HG02840 (cell line): ENCODE results near the gene SCRN1.
"Not testable (repeated sequence)": the region's sequence is repeated elsewhere in the genome, so short reads cannot be mapped to it uniquely, and the experiment has no call there.

Experiments
- ATAC-seq: cut with Tn5 transposase; IDR thresholded peaks from one replicate; pipeline ENCODE4 v1.9.1; 2021; ENCODE audit warnings: mild to moderate bottlenecking, moderate library complexity, moderate number of reproducible peaks; ENCODE audit not compliant: unreplicated experiment, low FRiP score

Gene SCRN1

DNA sequence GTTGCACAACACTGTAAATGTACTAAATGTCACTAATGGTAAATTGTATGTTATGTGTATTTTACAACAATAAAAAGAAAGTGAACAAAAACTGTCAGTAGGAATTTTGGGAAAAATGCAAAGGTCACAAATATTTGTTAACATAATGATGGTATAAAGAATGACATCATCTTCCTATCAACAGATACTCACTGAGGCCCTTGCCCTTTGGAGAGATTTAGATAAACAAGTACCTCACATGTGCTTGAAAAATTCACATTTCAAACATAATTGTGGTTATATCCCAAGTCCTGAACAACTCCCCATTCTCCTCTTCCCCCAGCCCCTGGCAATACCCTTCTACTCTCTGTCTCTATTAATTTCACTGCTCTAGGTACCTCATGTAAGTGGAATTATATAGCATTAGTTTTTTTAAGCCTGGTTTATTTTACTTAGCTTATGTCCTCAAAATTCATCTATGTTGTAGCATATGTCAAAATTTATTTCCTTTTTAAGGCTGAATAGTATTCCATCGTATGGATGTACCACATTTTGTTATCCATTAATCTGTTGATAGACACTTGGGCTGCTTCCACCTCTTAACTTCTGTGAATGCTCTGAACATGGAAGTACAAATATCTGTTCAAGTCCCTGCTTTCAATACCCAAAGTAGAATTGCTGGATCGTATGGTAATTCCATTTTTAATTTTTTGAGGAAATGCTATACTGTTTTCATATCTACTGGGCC is 92.8 kb downstream of the SCRN1 start:
- ATAC-seq, result no peak

DNA sequence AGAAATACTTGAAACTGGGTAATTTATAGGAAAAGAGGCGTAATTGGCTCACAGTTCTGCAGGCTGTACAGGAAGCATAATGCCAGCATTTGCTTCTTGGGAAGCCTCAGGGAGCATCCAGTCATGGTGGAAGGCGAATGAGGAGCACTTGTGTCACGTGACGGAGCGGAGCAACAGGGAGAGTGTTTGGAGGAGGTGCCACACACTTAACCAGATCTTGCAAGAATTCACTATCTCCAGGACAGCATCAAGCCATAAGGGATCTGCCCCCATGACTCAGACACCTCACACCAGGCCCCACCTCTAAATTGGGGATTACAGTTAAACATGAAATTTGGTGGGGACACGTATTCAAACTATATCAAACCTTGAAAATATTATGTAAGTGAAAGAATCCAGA is 94.0 kb downstream of the SCRN1 start:
- ATAC-seq, result no peak

DNA sequence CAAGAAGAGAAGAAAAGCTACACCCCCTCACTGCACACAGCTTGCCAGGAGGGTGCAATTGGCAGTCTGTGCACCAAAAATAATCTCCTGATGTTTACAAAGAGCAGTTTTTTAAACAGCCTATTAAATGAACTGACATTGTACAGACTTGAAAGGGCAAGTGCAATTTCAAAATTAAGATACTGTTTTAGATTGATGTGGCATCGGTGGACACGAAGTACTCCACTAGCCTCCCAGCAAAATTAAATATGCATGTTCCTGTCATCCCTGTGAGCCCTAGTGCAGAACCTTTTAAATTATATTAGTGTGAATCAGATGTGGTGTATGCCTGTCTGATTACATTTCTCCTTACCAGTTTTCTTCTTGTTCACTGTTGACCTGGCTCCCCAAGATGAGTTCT is 95.3 kb downstream of the SCRN1 start:
- no peak for ATAC-seq

DNA sequence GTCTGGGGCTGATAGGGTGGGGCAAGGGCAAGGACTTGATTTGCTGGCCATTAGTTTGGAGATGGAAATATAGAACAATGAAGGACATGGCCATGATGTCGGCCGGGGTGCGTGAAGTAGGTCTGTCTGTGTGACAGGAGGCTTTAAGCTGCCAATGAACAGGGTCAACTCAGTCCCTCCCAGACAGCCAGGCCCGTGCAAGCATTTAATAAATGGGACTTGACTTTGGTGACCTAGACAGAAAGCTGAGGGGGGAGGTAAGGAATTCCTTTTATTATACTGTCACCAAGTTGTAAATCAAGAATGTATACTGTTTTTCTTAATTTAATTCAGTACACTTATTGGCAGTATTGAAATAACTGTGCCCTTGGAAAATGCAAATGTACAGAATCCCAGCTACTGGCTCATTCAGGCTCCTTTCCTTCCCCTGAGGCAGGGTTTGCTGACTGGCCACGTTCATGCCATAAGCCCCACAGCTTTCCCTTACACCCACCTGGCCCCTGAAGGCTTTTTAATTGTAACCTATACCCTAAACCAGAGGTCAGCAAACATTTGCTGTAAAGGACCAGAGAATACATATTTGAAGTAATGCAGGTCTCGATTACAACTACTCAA is 96.1 kb downstream of the SCRN1 start:
- no peak for ATAC-seq

DNA sequence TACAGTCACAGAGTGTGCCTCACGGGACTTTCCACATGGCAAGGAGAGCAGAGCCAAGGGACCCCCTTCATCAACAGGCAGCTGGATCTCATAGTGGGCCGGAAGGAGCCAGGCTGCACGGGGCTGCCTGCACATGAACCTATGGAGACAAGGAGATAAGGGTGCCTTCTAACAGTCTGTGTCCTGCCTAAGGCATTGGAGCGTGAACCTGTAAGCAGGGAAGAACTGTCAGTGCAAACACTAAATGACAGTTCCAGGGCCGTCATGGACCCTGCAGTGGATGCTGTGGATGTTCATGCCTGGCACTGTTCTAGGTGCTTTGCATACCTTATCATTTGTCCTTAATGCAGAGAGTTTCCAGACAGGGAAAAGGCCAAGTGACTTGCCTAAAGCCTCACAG is 97.4 kb downstream of the SCRN1 start:
- ATAC-seq, result no peak

DNA sequence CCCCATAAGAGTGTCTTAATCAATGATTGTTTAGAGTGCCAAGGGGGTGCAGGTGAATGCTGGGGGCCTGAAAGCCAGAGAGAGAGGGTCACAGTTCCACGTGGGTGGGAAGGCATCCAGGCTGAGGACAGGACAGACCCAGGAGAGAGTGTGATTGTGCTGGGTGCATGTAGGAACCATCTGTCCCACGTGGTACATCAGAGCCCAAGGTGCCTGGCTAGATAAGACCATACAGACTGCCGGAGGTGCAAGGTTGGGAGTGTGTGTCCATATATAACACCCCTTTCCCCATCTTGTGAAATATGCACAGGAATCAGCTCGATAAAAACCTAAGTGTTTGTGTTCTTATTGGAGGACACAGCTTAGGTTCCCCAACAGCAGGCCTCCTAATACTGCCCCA is 97.8 kb downstream of the SCRN1 start:
- no peak for ATAC-seq

DNA sequence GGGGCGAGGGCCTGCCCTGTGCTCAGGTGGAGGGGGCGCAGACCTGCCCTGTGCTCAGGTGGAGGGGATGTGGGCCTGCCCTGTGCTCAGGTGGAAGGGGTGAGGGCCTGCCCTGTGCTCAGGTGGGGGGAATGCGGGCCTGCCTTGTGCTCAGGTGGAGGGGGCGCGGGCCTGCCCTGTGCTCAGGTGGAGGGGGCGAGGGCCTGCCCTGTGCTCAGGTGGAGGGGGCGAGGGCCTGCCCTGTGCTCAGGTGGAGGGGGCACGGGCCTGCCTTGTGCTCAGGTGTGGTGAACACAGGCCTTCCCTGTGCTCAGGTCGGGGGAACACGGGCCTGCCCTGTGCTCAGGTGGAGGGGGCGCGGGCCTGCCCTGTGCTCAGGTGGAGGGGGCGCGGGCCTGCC is 98.8 kb downstream of the SCRN1 start:
- not testable (repeated sequence) for ATAC-seq

DNA sequence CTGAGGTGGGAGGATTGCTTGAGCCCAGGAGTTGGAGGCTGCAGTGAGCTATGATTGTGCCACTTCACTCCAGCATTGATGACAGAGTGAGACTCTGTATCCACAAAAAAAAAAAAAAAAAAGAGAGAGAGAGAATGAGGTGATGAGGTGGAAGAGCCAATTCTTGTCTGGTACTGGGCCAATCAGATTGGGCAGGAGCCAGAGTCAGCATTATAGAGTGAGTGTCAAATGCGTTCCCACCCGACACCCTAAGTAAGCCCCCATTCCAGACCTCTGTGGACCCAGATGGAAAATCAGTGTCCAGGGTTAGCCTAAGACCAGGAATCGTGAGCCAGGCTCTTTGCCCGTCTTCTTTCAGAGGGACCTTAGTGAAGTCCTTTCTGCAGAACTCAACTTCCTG is 99.3 kb downstream of the SCRN1 start:
- no peak for ATAC-seq

DNA sequence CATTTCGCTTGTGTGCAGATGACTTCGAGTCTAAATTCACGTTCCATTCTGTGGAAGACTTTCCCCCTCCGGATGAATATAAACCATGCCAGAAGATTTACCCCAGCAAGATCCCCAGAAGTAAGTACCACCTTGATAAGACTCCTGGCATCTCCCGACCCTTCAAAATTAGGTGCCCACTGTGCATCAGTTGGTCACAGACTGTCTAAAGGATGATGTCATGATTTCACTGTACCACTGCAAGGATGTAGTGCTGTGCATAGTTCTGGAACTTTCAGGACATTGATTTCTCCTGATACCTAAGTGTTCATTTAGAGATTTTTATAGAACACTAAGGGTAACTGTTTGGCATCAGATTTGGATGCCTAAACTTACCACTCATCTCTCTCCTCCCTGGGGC is 100.3 kb downstream of the SCRN1 start:
- no peak for ATAC-seq

DNA sequence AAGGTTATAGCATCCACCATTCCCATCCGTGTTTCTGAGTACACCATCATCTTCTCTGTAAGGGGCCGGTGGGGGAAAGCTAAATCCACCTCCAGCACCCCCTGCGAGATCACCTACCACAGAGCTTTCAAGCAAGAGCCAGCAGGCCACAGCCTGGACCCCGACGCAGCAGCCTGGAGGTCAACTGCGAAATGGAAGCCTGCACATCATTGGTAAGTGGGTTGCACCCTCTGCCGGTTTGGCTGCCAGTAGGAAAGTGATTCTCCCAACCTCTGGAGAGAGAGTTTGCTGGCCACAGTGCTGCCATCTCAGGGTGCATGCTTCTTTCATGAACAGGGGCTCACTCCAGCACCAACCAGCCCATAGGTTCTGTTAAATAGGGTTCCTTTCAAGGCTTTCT is 101.6 kb downstream of the SCRN1 start:
- no peak for ATAC-seq

DNA sequence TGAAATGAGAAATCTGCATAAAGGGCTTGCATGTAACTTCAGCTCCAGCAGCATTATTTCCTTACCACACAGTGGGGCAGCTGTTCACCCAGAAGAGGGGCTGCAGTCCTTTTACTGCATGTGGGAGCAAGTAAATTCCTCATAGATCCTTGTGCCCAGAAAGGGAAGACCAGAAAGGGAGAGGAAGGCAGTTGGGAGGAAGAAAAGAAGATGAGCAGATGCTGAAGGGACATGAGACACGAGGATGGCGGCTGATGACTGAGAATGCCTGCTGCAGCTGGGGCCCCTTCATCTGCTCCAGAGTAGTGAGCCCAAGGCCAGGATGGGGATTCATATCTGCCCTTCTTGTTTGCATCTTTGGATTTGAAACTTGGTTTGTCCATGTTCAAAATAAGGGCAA is 102.8 kb downstream of the SCRN1 start:
- no peak for ATAC-seq

DNA sequence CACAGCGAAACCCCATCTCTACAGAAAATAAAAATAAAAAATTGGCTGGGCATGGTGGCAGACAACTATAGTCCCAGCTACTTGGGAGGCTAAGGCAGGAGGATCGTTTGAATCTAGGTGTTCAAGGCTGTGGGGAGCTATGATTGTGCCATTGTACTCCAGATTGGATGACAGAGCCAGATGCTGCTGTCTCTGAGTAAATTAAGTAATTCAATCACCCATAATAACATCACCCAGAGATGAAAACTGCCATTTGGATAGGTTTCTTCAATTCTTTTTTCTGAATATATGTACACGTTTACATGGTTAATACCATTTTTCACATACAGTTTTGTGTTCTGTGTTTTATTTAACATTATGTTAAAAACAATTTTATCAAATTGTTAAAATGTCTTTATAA is 104.0 kb downstream of the SCRN1 start:
- no peak for ATAC-seq

DNA sequence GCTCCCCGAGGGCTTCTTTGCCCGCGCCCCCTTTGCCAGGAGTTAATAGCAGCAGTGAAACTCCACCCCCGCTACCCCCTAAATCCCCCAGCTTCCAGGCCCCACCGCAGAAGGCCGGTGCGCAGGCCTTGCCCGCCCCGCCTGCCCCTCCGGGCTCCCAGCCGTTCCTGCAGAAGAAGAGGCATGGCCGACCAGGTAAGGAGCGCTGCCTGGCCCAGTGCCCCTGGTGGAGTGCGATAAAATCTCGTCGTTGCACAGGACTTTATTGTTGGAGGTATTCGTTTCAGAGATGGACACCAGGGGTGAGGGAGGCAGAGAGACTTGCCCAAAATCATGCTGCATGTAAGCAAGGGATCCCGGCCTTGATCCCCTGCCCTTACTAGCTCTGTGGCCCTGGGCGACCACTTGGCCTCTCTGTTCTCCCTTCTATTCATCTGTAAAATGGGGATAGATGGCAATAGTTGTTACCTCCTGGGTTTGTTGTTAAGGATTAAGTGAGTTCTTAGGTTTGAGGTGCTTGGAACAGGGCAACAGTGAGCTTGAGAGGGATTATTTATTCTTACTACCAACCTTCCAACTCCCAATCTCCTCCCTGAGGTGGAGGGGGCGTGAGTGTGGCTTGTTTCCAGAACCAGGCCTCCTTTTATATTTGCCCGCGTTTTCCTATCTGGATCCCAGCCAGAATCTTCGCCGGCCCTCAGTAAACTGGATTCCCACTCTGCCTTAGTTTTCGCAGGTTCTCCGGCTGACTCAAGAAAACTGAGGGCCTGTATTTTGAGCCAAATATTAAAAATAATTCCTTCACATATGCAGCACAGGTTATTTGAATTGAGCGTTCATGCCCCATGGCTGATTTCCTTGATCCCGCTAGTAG is 105.0 kb downstream of the SCRN1 start:
- ATAC-seq, result no peak

DNA sequence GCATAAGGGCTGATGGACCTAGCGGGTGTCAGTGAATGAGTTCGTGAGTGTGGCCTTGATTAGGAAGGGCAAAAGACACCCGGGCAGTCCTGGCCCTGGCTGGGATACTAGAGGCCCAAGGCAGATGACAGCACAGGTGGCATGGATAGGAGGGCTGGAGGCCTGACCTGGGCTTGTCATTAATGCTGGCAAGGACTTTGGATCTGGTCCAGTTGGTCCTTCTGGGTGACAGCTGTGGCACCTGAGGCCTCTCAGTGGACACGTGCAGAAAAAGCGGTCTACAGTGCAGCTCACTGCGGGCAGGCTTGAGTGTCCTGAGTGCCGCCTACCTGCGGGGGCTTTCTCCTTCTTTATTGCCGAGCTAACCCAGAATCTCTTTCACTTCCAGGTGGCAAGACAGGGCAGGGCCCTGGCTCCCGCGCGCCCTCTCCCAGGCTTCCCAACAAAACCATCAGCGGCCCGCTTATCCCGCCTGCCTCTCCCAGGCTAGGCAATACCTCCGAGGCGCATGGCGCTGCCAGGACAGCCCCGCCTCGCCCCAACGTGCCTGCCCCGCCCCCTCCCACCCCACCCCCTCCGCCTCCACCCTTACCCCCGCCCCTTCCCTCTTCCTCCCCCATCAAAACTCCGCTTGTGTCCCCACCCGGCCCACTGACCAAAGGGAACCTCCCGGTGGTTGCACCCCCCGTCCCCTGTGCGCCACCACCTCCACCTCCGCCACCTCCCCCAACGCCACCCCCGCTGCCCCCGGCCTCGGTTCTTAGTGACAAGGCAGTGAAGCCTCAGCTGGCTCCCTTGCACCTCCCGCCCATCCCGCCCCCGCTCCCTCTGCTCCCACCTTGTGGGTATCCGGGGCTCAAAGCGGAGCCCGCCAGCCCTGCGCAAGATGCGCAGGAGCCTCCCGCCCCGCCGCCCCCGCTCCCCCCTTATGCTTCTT is 105.9 kb downstream of the SCRN1 start:
- no peak for ATAC-seq

DNA sequence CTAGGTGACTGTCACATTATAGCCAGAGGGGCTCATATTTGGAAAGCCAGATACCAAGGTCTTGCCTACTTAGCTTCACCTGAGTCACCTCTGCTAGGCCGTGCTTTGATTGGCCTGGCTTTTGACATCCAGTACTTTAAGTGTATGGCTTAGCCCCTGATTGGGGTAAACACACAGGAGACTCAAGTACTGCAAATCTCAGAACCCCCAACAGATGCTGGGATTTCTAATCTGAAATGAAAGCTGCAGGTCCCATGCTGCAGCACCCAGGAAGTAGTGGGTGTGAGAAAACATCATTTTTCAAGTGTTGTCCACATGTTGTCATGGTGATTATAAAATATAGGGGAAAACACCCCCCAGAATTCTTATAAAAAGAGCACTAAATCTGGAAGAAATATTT is 107.1 kb downstream of the SCRN1 start:
- no peak for ATAC-seq

DNA sequence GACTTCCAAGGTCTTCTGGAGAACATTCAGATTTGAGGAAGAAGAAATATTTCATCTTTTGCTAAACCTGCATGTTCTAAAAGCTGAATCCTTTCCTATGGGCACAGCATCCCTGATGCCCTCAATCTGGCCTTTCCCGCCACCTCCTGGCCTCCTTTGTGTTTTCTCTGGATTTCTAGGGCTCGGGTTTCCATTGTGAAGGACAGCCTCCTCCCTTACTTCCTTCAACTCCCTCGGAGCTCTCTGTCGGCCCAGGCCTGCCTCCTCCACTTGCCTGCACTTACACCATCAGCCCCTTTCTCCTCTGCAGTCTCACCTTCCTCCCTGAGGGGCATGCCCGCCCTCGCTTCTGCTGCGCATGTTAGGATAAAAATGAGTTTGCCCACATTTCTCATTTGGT is 107.9 kb downstream of the SCRN1 start:
- no peak for ATAC-seq

DNA sequence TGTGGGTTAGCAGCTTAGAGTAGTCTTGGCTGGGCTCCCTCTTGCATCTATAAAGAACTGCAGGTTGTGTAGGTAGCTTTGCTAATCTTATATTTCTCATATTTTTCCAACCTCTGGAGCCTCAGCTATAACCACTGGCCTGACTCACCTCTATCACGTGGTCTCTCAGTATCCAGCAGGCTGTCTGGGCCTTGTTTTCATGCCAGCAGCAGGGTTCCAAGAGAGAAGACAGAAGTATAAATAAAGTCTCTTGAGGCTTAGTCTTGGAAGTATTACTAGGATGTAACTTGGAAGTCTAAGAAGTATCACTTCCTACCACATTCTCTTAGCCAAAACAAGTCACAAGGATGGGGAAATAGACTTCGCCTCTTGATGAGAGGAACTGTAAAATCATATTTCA is 110.0 kb downstream of the SCRN1 start:
- ATAC-seq, result no peak

DNA sequence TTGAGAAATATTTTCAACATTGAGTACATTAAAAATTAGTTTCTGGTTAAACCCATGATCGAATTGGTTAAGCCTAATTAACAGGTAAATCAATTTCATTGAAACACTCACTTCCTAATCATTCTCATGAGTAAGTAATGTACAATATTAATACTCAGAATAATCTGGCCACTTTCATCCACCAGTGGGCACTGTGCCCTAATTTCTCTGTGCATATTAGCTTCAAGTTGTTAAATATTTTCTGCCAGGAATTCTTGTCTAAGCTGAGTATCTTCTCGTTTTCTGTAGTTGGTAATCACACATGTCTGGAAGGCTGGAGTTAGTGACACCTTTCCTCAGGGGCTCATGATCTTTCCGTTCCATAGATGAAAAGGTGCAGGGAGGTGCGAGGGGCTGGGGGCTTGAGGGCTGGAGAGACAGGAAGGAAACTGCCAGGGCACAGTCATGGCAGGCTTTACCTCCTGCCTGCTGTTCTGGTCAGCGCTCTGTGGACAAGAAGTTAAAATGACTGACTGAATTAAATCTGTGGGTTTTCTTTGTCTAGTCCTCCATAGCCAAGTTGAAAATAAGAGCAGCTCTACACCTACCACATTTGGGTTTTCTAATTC is 111.4 kb downstream of the SCRN1 start:
- ATAC-seq, result no peak

DNA sequence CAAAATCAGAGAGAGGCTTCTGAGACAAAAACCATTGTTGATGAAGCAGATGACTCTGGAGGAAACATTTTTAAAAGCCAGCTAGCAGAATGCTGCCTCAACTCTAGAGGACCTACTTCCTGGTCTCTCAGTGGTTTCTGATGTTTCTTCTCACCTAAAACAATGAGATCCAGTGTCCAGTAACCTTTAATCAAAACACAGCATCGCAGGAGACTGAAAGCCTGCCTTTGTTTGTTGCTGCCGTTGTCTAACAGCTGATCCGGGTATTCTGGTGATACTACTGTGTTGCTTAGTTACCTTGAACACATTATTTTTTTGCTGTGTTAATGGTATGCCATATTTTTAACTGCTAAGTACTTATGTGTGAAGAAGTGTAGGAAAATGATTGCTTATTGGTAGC is 112.4 kb downstream of the SCRN1 start:
- ATAC-seq, result no peak

DNA sequence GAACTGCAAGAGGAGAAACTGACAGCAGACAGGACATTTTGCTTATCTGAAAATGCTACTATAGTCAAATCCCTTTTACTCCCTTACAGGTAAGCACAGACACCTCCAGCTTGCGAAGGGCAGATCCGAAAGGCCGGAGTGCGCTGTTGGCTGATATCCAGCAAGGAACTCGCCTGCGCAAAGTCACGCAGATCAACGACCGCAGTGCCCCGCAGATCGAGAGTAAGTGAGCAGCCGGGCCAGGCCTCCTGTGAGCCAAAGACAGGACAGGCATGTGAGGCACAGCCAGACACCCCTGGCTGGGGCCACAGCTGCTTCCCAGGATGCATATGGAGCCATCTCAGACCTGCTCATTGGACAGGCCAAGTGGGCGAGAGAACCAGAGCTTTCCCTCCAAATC is 113.9 kb downstream of the SCRN1 start:
- no peak for ATAC-seq
